Fibroblast of skin of left quadriceps (primary cell): Measurements from ENCODE around the gene FARP2.

Experiments used
- DNase-seq, 2 experiments: peaks; one replicate each; pipeline ENCODE4 v3.0.0-alpha.2; 2013; ENCODE audit warnings: low read depth in 2 of 2

Gene FARP2

DNA sequence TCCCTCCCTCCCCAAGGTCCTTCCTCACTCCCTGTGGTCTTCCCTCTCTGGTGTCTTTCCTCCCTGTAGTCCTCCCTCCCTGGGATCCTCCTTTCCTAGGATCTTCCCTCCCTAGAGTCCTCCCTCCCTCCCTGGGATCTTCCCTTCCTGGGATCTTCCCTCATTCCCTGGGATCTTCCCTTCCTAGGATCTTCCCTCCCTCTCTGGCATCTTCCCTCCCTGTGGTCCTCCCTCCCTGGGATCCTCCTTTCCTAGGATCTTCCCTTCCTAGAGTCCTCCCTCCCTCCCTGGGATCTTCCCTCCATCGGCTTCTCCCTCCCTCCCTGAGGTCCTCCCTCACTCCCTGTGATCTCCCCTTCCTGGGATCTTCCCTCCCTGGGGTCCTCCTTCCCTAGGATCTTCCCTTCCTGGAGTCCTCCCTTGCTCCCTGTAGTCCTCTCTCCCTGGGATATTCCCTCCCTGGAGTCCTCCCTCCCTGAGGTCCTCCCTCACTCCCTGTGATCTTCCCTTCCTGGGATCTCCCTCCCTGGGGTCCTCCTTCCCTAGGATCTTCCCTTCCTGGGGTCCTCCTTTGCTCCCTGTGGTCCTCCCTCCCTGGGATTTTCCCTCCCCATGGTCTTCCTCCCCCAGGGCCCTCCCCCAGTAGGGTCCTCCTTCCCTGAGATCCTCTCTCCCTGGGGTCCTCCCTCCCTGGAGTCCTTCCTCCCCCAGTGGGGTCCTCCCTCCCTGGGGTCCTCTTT, 129.3 kb downstream of the FARP2 start:
- DNase-seq, result no peak

DNA sequence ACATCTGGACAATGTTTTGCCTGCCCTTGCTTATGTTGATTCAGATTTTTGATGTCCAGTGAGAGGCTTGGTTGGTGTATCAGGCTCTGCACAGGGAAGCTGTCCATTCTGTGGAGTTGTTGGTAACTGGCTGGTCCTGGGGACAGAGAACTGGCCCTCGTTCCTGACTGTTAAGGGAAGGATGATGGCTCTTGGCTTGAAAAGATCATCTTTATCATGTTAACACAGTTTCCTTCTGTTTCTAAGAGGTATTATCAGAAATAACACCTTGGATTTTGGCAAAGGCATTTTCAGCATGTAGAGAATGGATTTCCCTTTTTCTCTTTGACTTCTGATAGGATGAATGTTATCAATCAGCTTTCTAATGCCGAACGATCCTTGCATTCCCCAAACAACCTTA, 133.0 kb downstream of the FARP2 start:
- DNase-seq, result no peak

DNA sequence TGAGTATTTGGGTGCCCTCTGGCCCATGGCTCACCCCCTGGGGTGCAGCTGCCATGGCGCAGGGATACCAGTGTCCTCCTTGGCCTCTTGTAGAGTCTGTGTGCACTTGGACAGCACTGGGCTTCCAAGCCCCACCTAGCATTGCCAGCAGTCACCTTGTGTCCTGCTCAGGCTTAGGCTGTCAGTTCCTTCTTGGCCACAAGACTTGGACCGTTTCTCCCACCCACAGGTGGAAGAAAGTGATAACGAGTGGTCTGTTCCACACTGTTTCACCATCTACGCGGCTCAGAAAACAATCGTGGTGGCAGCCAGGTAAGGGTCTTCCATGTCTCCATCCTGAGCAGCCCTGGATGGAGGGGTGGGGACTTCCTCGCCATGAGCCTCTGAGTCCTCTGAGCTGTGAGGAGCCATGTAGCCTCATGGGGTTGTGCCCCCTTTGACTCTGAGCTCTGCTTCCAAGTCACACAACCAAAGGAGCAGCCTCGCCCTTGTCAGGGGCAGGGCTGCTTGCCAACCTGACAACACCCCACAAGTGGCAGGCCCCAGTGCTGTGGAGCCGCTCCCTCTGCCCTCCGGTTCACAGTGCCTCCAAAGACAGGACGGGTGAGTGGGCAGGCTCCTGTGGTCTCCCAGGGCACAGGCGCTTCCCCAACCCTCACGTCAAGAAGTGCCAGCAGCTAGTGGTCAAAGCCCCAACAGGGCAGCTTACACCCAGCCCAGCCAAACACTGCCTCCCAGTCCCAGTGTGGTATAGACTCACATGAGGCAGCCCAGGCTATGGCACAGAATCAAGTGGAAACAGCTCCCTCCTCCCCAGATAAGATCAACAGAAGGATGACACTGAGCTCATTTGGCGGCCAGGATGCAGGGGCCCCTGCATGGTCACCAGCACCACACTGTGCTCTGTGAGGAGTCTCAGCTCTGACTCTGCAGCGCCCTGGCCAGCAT, 133.9 kb downstream of the FARP2 start:
- DNase-seq, result no peak

DNA sequence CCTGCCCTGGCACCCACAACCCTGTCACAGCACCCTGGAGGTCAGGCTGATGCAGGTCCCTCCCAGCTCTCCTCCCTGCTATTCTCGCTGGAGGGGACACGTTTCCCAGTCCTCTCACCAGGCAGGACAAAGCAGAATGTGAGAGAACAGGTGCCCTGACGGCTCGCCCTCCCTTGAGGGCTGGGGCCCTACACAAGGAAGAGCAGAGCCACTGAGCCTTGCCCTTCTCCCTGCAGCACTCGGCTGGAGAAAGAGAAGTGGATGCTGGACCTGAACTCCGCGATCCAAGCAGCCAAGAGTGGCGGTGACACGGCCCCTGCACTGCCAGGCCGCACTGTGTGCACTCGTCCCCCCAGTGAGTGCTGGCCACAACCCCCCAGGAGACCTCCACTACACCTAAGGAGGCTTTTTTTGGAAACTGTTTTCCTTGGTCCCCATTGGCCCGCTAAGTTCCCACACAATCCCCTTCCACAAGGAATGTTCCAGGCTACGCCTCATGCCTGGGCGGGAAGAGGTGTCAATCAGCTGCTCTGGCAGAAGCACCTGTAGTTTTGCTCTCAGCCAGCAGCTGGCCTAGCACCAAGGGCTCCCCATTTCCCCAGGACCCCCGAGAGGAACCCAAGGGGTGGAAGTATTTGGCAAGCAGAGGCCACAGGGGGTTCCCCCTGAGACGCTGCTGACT, 134.9 kb downstream of the FARP2 start:
- no peak for DNase-seq

DNA sequence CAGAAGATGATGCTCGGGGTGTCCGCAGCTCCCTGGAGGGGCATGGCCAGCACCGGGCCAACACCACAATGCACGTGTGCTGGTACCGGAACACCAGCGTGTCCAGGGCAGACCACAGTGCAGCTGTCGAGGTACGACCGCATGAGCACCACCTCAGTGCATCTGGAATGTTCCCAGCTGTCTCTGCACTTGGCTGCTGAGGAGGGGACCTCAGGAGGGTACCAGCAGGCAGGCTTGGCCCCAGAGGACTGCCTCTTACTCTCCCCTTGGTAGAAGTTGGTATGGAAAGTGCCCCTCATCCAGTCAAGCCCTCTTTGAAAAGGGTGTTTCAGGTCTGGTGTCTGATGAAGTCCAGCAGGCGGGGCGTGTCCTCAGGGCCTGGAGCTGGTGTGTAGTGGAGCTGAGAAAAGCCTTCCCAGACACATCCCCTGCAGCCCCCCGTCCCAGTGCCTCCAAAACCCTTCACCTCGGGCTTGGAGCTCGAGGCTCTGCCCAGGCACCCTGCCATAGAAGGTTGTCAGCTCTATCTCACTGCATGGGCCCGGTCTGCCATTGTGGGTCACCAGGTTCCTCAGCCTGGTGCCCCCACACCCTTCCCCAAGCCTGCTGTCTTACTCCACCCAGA, 135.6 kb downstream of the FARP2 start:
- DNase-seq, result no peak

DNA sequence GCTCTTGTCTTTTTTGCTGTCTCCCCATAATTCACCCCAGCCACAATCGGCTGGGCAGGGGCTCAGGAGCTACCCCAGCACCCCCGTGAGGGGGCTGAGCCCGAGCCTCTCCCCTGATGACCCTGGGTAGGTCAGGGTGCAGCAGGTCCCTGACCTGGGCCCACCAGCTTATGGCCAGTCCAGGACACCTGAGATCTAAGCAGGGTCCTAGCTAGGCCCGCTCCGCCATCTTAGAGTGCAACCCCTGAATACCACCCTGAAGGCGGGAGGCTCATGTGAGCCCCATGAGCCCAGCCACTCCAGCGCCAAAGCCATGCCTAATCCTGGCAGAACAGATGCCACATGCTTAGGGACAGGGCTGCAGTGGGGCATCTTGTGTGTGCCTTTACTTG, 136.1 kb downstream of the FARP2 start:
- no peak for DNase-seq

DNA sequence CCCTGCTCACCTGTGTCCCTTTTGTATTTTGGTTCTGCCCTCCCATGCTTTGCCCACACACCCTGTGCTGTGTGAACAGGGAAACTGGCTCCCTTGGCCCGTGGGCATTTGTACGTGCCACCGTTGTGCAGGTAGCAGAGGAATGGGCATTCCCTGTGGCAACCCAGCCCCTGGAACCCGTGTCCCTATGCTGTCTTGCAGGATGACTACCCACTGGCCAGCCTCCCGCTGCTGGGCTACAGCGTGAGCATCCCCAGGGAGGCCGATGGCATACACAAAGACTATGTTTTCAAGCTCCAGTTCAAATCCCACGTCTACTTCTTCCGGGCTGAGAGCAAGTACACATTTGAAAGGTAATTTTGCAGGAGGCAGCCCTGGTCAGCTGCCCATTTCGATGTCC, 137.0 kb downstream of the FARP2 start:
- DNase-seq, result no peak

DNA sequence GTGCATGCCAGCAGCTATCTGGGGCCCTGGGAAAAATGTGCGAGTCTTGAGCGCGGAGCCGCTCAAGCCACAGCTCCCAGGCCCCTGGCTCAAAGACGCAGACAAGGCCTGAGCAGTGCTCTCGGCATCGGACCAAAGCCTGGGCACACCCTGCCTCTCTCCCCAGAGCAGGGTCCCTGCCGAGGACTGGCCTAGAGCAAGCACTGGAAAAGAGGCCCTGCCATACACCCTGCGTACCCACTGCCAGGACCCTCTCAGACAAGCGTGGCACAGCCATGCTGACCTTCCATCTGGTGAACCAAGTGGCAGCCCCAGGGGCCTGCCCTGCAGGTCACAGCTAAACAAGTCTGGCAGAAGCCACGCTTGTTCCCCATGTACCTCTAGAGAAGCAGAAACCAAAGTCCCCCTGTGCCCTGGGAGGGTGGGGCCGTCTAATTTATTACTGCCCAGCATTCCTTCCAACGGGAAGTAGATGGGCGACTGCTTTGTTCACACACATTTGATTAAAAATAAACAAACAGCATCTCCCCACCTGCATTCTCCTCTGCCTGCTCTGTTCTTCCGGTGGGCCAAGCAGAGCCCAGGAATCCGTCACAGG, 138.3 kb downstream of the FARP2 start:
- no peak for DNase-seq

DNA sequence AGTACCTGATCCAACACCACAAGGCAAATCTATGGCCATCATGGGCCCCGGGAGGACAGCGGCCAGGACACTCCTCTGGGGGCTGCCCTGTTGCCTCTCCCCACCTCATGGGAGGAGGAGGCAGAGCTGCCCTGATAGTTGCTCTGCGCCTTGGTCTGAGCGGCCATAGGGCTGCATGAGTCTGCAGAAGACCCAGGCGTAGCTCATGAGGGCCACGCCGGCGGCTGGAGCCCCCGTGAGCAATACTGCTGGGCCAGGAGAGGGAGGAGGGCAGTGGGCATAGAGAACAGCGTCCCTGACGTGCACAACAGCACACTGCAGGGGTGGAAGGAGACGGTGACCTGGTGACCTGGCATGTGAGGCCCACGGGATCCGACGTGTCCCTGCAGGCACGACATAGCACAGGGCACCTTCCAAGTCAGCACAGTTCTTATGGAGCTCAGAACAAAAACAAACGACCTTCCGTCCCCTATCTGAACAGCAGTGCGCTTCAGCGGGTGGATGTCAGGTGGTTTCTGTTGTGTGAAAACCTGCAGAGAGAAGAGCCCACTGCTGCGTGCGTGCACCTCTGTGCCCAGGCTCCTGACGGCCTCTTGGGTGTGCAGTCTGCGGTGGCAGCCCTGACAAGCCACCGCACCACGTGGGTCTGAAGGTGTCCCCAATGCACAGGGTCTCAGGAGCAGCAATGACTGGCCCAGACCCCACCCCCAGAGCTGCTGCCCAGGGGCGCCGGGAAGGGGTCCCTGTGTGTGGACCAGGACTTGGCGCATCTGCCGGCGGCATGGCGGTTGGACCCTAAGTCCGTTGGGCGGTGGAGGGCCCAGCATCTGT, 139.3 kb downstream of the FARP2 start:
- no peak for DNase-seq

DNA sequence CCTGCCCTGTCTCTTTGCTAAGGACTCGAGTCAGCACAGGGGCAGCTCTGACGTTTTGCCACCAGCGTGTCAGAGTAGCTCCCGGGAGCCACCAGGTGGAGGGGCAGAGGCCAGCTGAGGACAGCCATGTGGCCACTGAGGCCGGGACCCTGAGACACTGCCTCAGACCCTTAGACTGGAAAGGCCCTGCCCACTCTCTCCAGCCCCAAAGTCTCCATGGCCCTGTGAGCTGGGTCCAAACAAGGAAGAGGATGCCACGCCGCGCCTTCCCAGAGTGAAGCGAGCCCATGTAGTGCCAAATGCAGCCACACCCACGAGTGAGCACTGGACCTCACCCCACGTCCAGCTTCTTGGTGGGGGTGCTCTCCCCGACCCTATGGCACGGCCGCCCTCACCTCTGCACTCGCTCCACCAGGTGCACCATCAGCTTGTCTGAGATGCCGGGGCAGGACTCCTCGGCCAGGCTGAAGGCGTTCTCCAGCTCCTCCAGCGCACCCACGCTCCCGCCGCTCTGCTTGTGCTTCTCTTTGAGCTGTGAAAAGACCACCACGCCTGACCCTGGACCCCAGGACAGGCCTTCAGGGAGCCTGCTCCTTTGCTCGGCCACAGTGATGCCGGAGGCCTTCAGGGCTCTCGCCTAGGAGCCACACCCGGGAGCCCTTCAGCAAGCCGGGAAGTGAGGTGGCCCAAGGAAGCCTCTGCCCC, 140.1 kb downstream of the FARP2 start:
- no peak for DNase-seq

DNA sequence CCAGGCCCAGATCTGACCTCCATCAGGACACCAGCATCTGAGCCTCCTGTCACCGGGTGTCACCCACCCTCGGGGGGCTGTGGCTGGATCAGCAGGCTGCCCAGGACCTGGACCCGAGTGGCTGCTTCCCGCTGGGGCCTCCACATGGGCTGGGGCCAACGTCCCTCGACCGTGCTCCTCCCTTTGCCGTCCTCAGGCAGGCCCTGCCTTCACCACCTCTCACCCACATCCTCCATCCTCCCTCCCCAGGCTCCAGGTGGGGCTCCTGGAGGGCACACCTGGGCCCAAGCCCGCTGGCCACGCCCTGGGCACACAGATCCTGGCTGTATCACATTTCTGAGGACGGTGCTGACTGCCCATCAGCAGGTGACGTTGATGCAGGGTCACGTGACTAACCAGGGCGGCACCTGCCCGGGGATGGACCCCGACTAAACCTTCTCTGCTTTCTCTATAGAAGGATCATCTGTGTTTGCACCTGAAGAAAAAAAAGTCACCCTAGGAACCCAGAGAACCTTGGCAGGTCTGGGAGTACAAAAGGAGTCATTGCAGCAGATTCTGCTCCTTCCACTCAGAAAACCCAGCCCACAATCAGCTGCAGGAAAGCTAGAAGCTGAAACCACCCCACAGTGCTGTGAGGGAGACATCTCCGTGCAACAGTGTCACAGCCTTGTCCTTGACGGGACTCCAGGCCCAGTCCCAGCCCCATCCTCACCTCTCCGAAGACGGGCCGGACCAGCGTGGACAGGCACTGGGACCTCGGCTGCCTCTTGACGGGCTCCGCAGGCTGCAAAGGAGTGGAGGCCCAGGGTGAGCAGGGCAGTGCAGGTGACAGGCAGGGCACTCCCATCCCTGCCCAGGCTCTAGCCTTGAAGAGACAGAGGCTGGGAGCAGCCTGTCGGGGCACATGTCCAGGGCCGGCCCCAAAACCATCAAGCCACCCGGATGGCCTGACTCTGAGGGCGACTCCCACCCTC, 141.1 kb downstream of the FARP2 start:
- no peak for DNase-seq

DNA sequence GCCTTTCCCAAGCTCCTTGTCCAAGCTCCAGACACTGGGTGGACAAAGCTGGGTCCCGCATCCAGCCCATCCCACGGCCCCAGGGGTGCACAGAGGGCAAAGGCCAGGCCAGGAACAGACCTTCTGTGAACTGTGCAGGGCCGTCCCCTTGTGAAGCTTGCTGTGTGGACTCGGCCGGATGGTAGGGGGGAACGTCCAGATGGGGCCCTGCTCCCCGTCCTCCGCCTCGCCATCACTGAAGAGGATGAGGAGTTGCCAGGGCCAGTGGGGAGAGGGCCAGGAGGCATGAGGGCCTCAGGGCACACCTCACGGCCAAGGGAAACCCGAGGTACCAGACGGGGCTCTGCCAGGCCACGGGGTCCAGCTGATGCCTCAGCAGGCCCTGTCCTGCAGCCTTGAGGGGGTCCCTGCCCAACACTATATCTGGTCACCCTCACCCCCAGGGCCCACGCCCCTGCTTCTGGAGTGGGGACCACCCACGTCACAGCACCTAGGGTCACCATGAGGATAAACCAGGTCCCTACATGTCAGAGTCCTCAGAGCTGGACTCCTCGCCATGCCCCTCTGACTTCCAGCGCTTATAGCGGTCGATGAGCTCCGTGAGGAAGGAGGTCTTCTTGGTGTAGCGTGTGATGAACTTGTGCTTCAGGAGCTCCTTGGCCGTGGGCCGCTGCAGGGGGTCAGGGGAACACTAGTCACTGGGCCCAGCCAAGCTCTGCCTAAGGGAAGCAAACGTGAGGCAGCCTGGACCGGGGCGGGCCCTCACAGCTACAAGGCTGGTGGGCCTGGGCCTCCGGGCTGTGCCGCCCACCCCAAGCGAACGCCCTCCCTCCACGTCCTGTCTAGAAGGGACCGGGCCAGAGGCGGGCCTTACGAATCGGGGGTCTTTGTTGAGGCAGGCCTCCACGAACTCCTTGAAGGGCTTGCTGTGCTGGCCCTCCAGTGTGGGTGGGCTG, 142.3 kb downstream of the FARP2 start:
- DNase-seq, result no peak

DNA sequence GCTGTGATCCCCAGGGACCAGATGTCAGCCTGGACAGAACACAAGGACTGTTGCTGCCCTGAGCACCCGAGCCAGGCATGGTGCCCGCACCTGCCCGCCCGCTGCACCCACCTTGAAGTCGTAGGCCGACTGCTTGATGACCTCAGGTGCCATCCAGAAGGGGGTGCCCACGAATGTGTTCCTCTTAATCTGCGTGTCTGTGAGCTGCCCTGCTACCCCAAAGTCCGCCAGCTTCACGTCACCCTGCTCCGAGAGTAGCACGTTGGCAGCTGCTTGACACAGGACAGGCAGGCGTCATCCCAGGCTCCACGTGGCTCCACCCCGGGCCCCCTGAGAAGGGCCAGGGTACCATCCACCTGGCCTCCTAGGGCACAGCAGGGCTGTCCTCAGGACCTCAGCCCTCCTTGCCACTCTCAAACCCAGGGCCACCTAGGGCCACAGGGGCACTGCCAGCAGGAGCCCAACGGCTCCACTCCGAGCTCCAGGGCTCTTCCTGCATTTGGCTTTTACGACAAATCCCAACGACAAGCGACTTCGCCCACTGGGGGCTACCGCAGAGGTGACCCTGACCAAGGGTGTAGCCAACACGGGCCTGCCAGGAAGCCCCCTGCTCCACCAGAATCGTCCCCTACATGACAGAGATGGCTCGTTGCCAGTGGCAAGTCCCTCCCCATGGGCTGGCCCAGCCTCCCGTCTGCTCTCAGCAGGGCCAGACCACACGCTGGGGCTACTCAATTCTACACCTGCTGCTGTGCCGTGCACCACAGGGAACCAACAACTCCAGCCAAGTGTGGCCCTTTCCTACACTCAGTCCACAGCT, 143.3 kb downstream of the FARP2 start:
- DNase-seq, result no peak

DNA sequence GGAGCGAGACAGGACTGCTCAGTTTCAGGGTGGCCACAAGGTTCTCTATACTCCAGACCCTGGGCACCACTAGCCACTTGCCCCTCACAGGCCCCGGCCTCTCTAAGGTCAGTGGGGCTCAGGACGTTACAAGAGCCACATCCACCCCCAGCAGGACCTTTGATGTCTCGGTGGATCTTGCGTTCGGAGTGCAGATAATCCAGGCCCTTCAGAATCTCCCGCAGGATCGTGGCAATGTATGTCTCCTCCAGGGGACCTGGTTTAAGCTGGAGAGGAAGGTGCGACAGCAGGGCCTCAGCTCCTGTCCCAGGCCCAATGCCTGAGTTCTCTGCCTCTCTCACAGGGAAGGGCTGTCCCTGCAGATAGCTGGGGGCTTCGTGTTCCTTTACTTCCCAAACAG, 143.9 kb downstream of the FARP2 start:
- no peak for DNase-seq

DNA sequence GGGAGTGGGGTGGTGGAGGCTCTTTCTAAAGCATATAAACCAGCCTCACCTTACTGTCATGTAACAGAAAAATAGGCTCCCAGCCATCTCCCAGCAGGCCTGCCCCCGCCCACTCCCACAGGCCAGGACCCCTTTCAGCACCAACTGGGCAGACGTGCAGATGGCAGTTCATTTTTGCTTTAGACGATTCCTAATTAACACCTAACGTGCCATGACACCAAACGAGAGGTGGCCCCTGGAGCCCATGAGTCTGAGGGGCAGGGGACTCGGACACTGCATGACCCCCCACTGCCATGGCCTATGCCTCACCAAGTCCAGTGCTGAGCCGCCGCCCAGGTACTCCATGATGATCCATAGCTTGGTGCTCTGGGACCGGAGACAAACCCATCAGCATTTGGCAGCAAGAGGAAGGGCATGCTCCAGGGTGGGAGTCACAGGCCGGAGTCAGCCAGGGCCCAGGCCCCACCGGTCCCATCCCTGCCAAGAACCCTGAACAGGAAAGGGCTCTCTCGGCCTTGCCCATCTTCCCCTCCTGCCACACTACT, 144.4 kb downstream of the FARP2 start:
- DNase-seq, result no peak

DNA sequence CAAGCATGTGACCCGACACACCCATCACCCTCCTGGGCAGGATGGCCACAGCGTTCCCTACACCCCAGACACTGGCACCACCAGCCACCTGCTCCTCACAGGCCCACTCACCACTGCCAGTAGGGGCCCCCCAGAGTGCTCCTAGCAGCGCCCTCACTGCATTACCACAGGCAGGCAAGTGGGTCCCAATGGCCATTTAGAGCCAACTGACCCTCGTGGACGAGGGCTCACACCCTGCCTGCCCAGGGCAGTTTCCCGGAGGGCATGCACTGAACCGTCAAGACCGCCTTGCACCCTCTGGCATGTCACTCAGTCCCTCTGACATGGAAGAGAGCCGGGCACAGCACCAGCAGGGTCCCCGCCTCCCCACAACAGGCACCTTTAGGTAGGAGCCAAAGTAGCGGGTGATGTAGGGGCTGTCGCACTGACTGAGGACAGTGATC, 145.0 kb downstream of the FARP2 start:
- DNase-seq, result no peak
